MCF 10A (cell line): ENCODE results near the gene XXYLT1. TPM values are rescaled to one million over a fixed set of nuclear protein-coding genes. Genes with fewer than 3 reads are reported as not detected.

Experiments
- BruUV-seq: library from RNA; stranded (reverse); fragments of 400-500 nt; replicated peaks from 2 replicates; lab custom pipeline; 2021; lab: Mats Ljungman, UMichigan
- CTCF ChIA-PET: fragments of 300-600 bp; sonication (Branson Sonifier 250); formaldehyde crosslinking; extraction: SDS; loops from one replicate; lab custom pipeline; 2021; ENCODE audit warnings: antibody characterized with exemption, inconsistent platforms; lab: Yijun Ruan, JAX
- POLR2A ChIA-PET: fragments of 300-600, 350-650 bp; sonication (Branson Sonifier 250); formaldehyde crosslinking; extraction: SDS; loops from one replicate; lab custom pipeline; 2020; ENCODE audit warnings: antibody characterized with exemption, inconsistent platforms; lab: Yijun Ruan, JAX
- DNase-seq: peaks from one replicate; pipeline ENCODE4 v3.0.0-alpha.2; 2018; ENCODE audit not compliant: unreplicated experiment
- H3K27ac Mint-ChIP-seq: one replicate; pipeline ENCODE4 v1.8.0; 2022; ENCODE audit warnings: mild to moderate bottlenecking, low read depth, mixed read lengths; ENCODE audit not compliant: unreplicated experiment
- H3K27me3 Mint-ChIP-seq: one replicate; pipeline ENCODE4 v1.8.0; 2022; ENCODE audit warnings: mixed read lengths; ENCODE audit not compliant: insufficient read depth, unreplicated experiment
- H3K36me3 Mint-ChIP-seq: one replicate; pipeline ENCODE4 v1.8.0; 2022; ENCODE audit warnings: mild to moderate bottlenecking, moderate library complexity, mixed read lengths; ENCODE audit not compliant: insufficient read depth, unreplicated experiment
- H3K4me1 Mint-ChIP-seq: one replicate; pipeline ENCODE4 v1.8.0; 2022; ENCODE audit warnings: mixed read lengths; ENCODE audit not compliant: insufficient read depth, unreplicated experiment
- H3K4me3 Mint-ChIP-seq: one replicate; pipeline ENCODE4 v1.8.0; 2022; ENCODE audit warnings: mild to moderate bottlenecking, moderate library complexity, mixed read lengths; ENCODE audit not compliant: unreplicated experiment
- H3K9me3 Mint-ChIP-seq: one replicate; pipeline ENCODE4 v1.8.0; 2022; ENCODE audit warnings: mixed read lengths; ENCODE audit not compliant: unreplicated experiment
- intact Hi-C: fragments of 100-400 bp; cut with micrococcal nuclease; formaldehyde crosslinking; loops from 2 replicates; pipeline ENCODE4 v1.14.1; 2022
- total RNA-seq: library from RNA; stranded (reverse); gene quantifications from 2 replicates; pipeline ENCODE4 v1.2.3, GENCODE V29; 2022
- TF ChIP-seq, protein P1 (sequence below): fragments of 200-600 bp; IDR thresholded peaks from one replicate; pipeline ENCODE4 v1.8.0; 2022; ENCODE audit warnings: antibody characterized with exemption, mild to moderate bottlenecking; ENCODE audit not compliant: unreplicated experiment

The XXYLT1 gene
- total RNA-seq, 1 experiment from 2014 or later: 10.0 TPM

DNA sequence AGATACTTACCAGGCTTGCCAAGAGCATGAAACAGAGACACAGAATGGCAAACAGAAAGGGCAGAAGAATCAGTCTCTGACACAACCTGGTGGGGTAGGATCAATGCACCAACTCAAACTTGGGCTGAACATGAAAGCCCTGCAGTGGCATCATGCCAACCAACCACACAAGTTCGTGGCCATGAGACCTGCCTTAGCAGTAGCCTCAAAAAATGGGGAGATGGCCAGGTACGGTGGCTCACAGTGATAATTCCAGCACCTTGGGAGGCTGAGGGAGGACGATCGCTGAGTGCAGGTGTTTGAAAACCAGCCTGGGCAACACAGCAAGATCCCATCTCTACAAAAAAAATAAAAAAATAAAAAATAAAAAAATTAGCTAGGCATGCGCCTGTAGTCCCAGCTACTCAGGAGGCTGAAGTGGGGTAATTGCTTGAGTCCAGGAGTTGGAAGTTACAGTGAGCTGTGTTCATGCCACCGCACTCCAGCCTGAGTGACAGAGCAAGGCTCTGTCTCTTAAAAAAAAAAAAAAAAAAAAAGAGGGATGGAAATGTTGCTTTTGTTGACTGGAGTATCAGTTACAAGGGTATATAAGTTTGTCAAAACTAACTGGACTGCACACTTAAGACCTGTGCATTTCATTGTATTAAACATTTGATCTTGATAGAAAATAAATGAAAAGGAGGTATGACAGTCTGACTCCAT lies 93.4 kb downstream of the XXYLT1 start:
- BruUV-seq: no TSS peak
- POLR2A ChIA-PET: interaction anchor here (1.7 kb wide), 1 partner anchor 10 kb away, joined by 6 read pairs; no protein-coding TSS in a partner anchor
- no peaks in the 10 kb centered on the region for H3K9me3 Mint-ChIP-seq

DNA sequence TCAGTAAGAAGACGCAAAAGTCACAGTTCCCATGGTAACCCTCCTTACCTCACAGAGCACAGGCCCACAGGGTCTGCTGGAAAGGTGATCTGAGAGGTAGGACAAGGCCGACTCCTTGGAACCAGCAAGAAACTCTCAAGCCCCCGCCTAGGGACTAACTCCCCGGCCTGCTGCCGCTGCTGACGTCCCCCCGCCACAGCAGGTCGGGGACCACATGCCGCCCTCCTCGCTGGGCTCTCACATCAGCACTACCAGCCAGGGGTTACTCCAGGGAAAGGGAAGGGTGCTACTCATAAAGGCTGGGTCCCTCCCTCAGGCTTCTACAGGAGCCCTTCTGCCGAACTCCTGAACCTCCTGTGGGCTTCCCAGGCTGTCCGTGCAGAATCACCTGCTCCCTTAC lies 94.2 kb downstream of the XXYLT1 start:
- Mint-ChIP-seq H3K36me3 (peaks cover 6% of the 10 kb centered on the region), H3K27me3 (no peaks in the 10 kb centered on the region), H3K9me3 (no peaks in the 10 kb centered on the region), H3K4me1 (peaks cover under 1% of the 10 kb centered on the region), H3K4me3 (no peak overlapping the region), H3K27ac (no peak overlapping the region)
- BruUV-seq: no TSS peak
- CTCF ChIA-PET: interaction anchor here (0.6 kb wide), 1 partner anchor 70 kb away, joined by 4 read pairs; no protein-coding TSS in a partner anchor
- no peak for DNase-seq
- intact Hi-C loops: no loop called here
- POLR2A ChIA-PET: interaction anchor here (0.7 kb wide), 1 partner anchor 146 kb away, joined by 3 read pairs; no protein-coding TSS in a partner anchor
- TF ChIP-seq, protein P1, sequence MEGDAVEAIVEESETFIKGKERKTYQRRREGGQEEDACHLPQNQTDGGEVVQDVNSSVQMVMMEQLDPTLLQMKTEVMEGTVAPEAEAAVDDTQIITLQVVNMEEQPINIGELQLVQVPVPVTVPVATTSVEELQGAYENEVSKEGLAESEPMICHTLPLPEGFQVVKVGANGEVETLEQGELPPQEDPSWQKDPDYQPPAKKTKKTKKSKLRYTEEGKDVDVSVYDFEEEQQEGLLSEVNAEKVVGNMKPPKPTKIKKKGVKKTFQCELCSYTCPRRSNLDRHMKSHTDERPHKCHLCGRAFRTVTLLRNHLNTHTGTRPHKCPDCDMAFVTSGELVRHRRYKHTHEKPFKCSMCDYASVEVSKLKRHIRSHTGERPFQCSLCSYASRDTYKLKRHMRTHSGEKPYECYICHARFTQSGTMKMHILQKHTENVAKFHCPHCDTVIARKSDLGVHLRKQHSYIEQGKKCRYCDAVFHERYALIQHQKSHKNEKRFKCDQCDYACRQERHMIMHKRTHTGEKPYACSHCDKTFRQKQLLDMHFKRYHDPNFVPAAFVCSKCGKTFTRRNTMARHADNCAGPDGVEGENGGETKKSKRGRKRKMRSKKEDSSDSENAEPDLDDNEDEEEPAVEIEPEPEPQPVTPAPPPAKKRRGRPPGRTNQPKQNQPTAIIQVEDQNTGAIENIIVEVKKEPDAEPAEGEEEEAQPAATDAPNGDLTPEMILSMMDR: no peak

More for the DNA sequence above, 93.4 kb downstream of the XXYLT1 start:
- no peak overlapping the region for H3K27ac Mint-ChIP-seq
- H3K4me1 Mint-ChIP-seq: peaks cover 9% of the 10 kb centered on the region
- intact Hi-C loops: no loop called here
- DNase-seq: no peak
- TF ChIP-seq, protein P1: no peak
- CTCF ChIA-PET: interaction anchor here (0.6 to 0.9 kb wide), 2 partner anchors 12 to 33 kb away, joined by 3 to 4 read pairs; no protein-coding TSS in a partner anchor
- no peaks in the 10 kb centered on the region for H3K27me3 Mint-ChIP-seq
- no peak overlapping the region for H3K4me3 Mint-ChIP-seq
- peaks cover 6% of the 10 kb centered on the region for H3K36me3 Mint-ChIP-seq

DNA sequence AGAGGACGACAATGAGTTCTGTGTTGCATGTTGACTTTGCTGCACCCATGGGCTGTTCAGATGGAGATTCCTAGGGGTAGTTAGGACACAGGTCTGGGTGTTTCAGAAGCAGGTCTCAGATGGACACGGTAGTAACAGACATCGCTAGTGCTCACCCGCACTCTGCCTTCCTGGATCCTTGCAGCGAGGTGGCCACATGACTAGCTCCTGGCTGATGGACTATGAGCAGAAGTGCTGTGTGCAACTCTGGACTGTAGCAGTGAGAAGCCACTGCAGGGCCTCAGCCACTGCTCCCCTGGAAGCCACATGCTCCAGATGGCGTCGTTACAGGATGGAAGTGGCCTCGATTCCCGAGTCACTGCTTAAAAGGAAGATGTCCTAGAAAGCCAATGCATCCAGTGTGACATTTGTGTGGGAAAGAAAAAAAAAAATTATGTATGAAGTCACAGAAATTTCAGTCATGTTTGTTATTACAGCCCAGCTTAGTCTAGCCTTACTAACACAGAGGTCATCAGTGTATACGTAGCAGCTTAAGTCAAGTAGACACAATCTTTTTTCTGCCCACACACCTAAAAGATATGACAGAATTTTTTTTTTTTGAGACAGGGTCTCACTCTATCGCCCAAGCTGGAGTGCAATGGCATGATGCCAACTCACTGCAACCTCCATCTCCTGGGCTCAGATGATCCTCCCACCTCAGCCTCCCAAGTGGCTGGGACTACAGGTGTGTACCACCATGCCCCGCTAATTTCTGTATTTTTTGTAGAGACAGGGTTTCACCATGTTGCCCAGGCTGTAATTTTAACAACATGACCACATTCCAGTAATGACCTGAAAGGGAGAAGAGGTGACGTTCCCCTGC lies 95.3 kb downstream of the XXYLT1 start:
- Mint-ChIP-seq H3K27ac (no peak overlapping the region), H3K9me3 (no peaks in the 10 kb centered on the region), H3K4me3 (no peak overlapping the region), H3K36me3 (peaks cover 10% of the 10 kb centered on the region), H3K27me3 (no peaks in the 10 kb centered on the region), H3K4me1 (no peaks in the 10 kb centered on the region)
- no TSS peak for BruUV-seq
- no peak for DNase-seq
- ChIA-PET CTCF (interaction anchor here (0.6 to 1.2 kb wide), 4 partner anchors 12 to 493 kb away, joined by 3 to 4 read pairs (median 4); no protein-coding TSS in a partner anchor), POLR2A (interaction anchor here (1.0 kb wide), 1 partner anchor 83 kb away, joined by 3 read pairs; no protein-coding TSS in a partner anchor)
- intact Hi-C loops: no loop called here
- TF ChIP-seq, protein P1: no peak
